Hepatocyte (in vitro differentiated cells): ENCODE measurements around the gene NOB1. TPM values are rescaled to one million over a fixed set of nuclear protein-coding genes. Genes with fewer than 3 reads are reported as not detected.
A peak's percentile ranks its signal among the peaks of the same experiment; 100 is the strongest.
"Not testable (repeated sequence)": the region's sequence is repeated elsewhere in the genome, so short reads cannot be mapped to it uniquely, and the experiment has no call there.

ENCODE experiments used
- DNase-seq: peaks from one replicate; pipeline ENCODE4 v3.0.0-alpha.2; 2016; ENCODE audit warnings: low spot score
- H2AFZ ChIP-seq: fragments of 200-600 bp; sonication (generic); 2 replicates; pipeline ENCODE4 v1.6.0; 2016; ENCODE audit warnings: antibody characterized with exemption, mild to moderate bottlenecking
- H3K27ac ChIP-seq: fragments of 200-600 bp; sonication (generic); 2 replicates; pipeline ENCODE4 v1.5.1; 2016; ENCODE audit warnings: mild to moderate bottlenecking
- H3K27me3 ChIP-seq: fragments of 200-600 bp; sonication (generic); 2 replicates; pipeline ENCODE4 v1.6.1; 2016
- H3K36me3 ChIP-seq: fragments of 200-600 bp; sonication (generic); replicated peaks from 2 replicates; pipeline ENCODE4 v1.5.1; 2016; ENCODE audit warnings: low read depth; ENCODE audit not compliant: insufficient read depth
- H3K4me1 ChIP-seq: fragments of 200-600 bp; sonication (generic); 2 replicates; pipeline ENCODE4 v1.5.1; 2016; ENCODE audit warnings: mild to moderate bottlenecking, moderate library complexity; ENCODE audit not compliant: insufficient read depth
- H3K4me2 ChIP-seq: fragments of 200-600 bp; sonication (generic); 2 replicates; pipeline ENCODE4 v1.6.0; 2016
- H3K4me3 ChIP-seq: fragments of 200-600 bp; sonication (generic); 2 replicates; pipeline ENCODE4 v1.5.1; 2016; ENCODE audit warnings: mild to moderate bottlenecking
- H3K79me2 ChIP-seq: fragments of 200-600 bp; sonication (generic); 2 replicates; pipeline ENCODE4 v1.6.0; 2017; ENCODE audit warnings: mild to moderate bottlenecking
- H3K9me2 ChIP-seq: fragments of 200-600 bp; sonication (generic); replicated peaks from 2 replicates; pipeline ENCODE4 v1.6.0; 2017; ENCODE audit warnings: mild to moderate bottlenecking; ENCODE audit not compliant: insufficient read depth
- H3K9me3 ChIP-seq: fragments of 200-600 bp; sonication (generic); 2 replicates; pipeline ENCODE4 v1.5.1; 2016; ENCODE audit warnings: low read depth, mild to moderate bottlenecking
- H4K20me1 ChIP-seq: fragments of 200-600 bp; sonication (generic); 2 replicates; pipeline ENCODE4 v1.6.0; 2016; ENCODE audit warnings: mild to moderate bottlenecking; ENCODE audit not compliant: insufficient read depth, poor library complexity, severe bottlenecking
- EZH2 ChIP-seq: fragments of 200-600 bp; sonication (generic); IDR thresholded peaks from 2 replicates; pipeline ENCODE4 v1.6.1; 2016; ENCODE audit warnings: antibody characterized with exemption, mild to moderate bottlenecking, borderline replicate concordance
- EZH2phosphoT487 ChIP-seq: fragments of 200-600 bp; sonication (generic); IDR thresholded peaks from one replicate; pipeline ENCODE4 v1.6.1; 2018; ENCODE audit warnings: antibody characterized with exemption, mild to moderate bottlenecking, low read depth, moderate library complexity; ENCODE audit not compliant: unreplicated experiment, severe bottlenecking
- WGBS: methylation state at CpG from one replicate; pipeline ENCODE4 v1.1.6; 2016; ENCODE audit warnings: low lambda C conversion rate; ENCODE audit errors: missing lambda C conversion rate; 5-methylcytosine and 5-hydroxymethylcytosine counted together
- polyA plus RNA-seq: library from polyadenylated mRNA; unstranded; fragments of >200 nt; fragmentation: Nextera tagmentation; extraction: Ambion mirVana; gene quantifications from 2 replicates; pipeline ENCODE4 v1.2.1, GENCODE V29; 2016
- total RNA-seq: library from RNA; depleted of rRNA; stranded (reverse); fragments of >200 nt; gene quantifications from 2 replicates; pipeline ENCODE4 v1.2.3, GENCODE V29; 2014
- TF ChIP-seq, protein P1 (sequence below): fragments of 200-600 bp; sonication (generic); IDR thresholded peaks from 2 replicates; pipeline ENCODE4 v1.5.1; 2016; ENCODE audit warnings: antibody characterized with exemption, mild to moderate bottlenecking; ENCODE audit not compliant: poor library complexity

Gene NOB1
- total and polyA plus RNA-seq, 2 experiments from 2014 or later = 23.9 to 25.1 TPM

DNA sequence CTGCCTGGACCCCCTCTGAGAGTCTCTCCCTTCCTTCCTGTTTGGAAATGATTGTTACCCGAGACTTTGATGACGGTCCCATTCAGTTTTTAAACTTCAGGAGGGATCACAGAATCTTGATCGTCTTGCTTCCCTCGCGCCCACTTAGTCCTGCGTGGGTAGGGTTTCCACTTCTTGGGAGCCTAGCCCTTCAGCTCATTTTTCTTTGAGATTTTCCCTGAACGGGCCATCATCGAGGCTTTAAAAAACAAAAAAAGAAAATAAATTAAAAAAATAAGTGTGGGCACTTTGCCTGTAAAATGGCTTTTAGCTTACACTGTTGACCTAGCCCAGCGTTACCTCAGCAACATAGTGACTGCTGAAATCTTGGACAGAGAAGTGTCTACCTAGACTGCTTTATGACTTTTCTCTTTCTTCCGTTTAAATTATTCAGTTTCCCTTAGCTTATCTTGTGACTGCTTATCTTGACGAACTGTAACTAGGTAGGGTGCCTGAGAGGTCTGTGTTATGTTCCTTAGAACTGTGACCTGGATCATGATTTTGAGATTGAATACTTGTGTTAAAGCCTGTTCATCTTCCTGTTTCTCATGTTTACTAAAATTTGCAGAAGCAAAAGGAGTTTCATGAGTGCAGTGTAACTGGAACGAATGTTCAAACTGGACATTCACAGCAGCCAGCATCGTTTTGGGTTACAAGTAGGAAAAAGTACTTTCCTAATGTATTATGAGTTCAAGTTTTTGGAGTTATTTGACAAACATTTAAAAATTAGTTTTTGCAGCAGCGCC lies 8.3 kb upstream of the NOB1 start:
- peak overlapping the region; percentile 76 for H3K4me2 ChIP-seq
- TF ChIP-seq, protein P1, sequence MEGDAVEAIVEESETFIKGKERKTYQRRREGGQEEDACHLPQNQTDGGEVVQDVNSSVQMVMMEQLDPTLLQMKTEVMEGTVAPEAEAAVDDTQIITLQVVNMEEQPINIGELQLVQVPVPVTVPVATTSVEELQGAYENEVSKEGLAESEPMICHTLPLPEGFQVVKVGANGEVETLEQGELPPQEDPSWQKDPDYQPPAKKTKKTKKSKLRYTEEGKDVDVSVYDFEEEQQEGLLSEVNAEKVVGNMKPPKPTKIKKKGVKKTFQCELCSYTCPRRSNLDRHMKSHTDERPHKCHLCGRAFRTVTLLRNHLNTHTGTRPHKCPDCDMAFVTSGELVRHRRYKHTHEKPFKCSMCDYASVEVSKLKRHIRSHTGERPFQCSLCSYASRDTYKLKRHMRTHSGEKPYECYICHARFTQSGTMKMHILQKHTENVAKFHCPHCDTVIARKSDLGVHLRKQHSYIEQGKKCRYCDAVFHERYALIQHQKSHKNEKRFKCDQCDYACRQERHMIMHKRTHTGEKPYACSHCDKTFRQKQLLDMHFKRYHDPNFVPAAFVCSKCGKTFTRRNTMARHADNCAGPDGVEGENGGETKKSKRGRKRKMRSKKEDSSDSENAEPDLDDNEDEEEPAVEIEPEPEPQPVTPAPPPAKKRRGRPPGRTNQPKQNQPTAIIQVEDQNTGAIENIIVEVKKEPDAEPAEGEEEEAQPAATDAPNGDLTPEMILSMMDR = no peak
- no peak for TF ChIP-seq EZH2
- no peak for TF ChIP-seq EZH2phosphoT487
- H3K4me1 ChIP-seq = peaks cover 5% of the 10 kb centered on the region
- peak; percentile 61 for DNase-seq
- no peaks in the 10 kb centered on the region for H3K27me3 ChIP-seq
- WGBS = 15% methylated on average over 14 of the region's 14 CpGs
- peak overlapping the region; percentile 67 for H2AFZ ChIP-seq
- no peaks in the 10 kb centered on the region for H4K20me1 ChIP-seq
- H3K27ac ChIP-seq = peak overlapping the region; percentile 86
- peak overlapping the region; percentile 44 for H3K4me3 ChIP-seq
- no peaks in the 10 kb centered on the region for H3K9me2 ChIP-seq
- H3K9me3 ChIP-seq = no peaks in the 10 kb centered on the region
- H3K36me3 ChIP-seq = no peaks in the 10 kb centered on the region
- peaks cover 48% of the 10 kb centered on the region for H3K79me2 ChIP-seq

DNA sequence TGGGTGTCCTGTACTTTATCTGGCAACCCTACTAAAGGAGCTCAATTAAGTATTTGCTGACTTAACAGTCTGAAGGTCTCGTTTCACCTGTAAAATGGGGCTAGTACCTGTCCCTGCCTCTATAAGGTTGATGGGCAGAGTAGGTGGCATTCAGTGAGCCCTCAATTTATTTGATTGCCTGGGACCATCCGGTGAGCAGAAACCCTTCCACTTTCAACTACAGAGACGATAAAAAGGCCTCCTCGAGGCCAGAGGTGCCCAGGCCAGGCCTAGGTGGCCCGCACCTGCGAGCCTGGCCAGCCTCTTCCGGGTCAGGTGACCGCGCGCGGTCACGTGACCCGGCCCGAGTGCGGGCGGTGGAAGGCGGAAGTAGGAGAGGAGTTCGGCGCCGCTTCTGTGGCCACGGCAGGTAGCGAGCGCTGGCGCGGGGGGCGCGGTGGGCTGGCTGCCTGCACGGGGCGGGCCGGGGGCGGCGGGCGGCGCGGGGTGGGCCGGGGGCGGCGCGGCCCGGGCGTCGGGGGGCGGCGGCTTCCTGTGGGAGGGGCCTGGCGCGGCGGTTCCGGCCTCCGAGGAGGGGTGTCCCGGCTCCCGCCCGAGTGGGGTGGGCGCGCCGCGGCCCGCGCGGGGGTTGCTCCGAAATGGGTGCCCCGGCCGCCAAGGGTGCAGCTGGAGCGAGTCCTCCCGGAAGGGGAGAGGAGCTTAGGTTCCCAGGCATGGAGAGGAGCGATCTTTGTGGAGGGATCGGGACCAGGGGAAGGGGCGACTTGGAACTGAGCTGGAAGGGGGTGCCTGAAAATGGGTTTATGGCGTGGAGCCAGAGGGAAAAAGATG lies 7.5 kb upstream of the NOB1 start, which contains the start of gene WWP2:
TSS of gene WWP2 (plus strand) at position 350 of the 831 bp plus-strand sequence. CDS start 24,679 bp downstream, outside the sequence.
- H3K27ac ChIP-seq = peak within 1 kb of the TSS; percentile 86
- WGBS = 5% methylated on average over 23 of the region's 68 CpGs
- peaks cover 40% of the 10 kb centered on the region for H3K79me2 ChIP-seq
- H3K4me1 ChIP-seq = peaks cover 5% of the 10 kb centered on the region
- H3K9me2 ChIP-seq = no peaks in the 10 kb centered on the region
- H3K9me3 ChIP-seq = no peaks in the 10 kb centered on the region
- no peaks in the 10 kb centered on the region for H3K27me3 ChIP-seq
- no peaks in the 10 kb centered on the region for H3K36me3 ChIP-seq
- H3K4me3 ChIP-seq = peak within 1 kb of the TSS; percentile 44
- H2AFZ ChIP-seq = peak within 1 kb of the TSS; percentile 91
- H4K20me1 ChIP-seq = no peaks in the 10 kb centered on the region
- H3K4me2 ChIP-seq = peak within 1 kb of the TSS; percentile 76
- DNase-seq = peak; percentile 94
- TF ChIP-seq EZH2 = no peak
- no peak for TF ChIP-seq EZH2phosphoT487
- TF ChIP-seq, protein P1 = no peak

DNA sequence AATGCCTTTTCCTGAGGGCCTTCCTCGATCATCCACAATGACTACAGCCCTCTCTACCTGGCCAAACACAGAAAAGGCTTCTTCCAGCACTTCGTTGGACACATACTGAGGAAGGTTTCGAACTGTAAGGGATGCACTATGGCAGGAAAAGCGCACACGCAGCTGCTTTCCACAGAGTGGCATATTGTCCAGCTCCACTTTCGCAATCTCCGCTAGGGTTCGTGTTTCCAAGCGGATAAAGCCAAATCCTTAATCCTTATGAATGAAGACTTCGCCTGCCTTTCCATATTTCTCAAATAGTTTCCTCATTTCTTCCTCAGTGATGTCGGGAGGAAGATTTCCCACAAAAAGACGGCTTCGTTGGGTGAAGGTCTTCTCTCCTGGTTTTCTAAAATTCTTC lies 2.6 kb upstream of the NOB1 start:
- not testable (repeated sequence) for H2AFZ ChIP-seq, H3K9me2 ChIP-seq, H3K36me3 ChIP-seq, DNase-seq, H3K27me3 ChIP-seq, H3K27ac ChIP-seq, H4K20me1 ChIP-seq, H3K4me3 ChIP-seq, H3K4me2 ChIP-seq, H3K9me3 ChIP-seq
- Histone ChIP-seq H3K79me2 (peaks cover 22% of the 10 kb centered on the region), H3K4me1 (peaks cover 16% of the 10 kb centered on the region)
- 91% methylated on average over 13 of the region's 13 CpGs for WGBS

DNA sequence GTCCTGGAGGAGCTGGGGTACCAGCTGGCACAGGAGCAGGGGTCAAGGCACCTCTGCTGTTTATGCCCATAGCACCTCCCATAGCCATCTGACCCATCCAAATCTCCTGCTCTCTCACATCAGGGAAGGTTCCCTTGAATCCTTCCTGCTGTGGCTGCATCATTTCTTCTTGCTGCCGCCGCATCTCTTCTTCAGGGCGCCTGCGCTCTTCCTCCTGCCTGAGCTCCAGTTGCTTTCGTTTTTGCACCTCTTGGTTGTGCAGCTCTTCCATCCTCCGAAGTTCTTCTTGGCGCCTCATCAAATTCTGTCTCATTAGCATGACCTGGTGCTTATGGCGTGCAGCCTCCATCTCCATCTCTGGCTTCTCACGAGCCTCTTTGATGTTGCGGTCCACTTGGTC lies 2.0 kb upstream of the NOB1 start:
- Histone ChIP-seq H3K9me3 (no peaks in the 10 kb centered on the region), H3K4me1 (peaks cover 14% of the 10 kb centered on the region), H4K20me1 (no peaks in the 10 kb centered on the region), H3K27ac (no peak overlapping the region), H3K4me3 (no peak overlapping the region), H3K4me2 (no peak overlapping the region), H3K9me2 (no peaks in the 10 kb centered on the region), H3K27me3 (no peaks in the 10 kb centered on the region), H2AFZ (no peak overlapping the region), H3K36me3 (no peaks in the 10 kb centered on the region), H3K79me2 (peaks cover 28% of the 10 kb centered on the region)
- 92% methylated on average over 10 of the region's 10 CpGs for WGBS
- TF ChIP-seq EZH2phosphoT487 = no peak
- no peak for TF ChIP-seq EZH2
- TF ChIP-seq, protein P1 = no peak
- no peak for DNase-seq
